ENCODE data around the gene OR1J4. TPM values are rescaled to one million over a fixed set of nuclear protein-coding genes. Genes with fewer than 3 reads are reported as not detected.

Gene OR1J4, protein sequence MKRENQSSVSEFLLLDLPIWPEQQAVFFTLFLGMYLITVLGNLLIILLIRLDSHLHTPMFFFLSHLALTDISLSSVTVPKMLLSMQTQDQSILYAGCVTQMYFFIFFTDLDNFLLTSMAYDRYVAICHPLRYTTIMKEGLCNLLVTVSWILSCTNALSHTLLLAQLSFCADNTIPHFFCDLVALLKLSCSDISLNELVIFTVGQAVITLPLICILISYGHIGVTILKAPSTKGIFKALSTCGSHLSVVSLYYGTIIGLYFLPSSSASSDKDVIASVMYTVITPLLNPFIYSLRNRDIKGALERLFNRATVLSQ
- polyA plus RNA-seq (2012; ENCODE audit: missing spikeins) = not detected

DNA sequence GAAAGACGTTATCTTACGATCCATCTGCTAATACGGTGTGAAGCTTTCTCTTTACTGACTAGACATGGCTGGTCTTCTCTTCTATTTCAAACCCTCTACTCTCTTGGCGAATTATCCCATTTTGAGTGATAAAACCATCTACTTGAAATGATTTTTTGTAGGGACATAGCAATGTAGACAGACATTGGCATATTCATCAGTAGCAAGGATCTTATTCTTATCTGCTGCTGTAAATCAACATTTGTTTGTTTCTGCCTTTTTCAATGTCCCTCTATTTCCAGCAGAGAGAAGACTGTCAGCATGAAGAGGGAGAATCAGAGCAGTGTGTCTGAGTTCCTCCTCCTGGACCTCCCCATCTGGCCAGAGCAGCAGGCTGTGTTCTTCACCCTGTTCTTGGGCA is at the start of gene OR1J4:
Gene OR1J4 (plus strand): TSS at position 301 of the 400 bp plus-strand sequence. CDS start 0 bp downstream, at position 301.
- DNase-seq (ENCODE audit: insufficient read length) (no peak), FAIRE-seq (no peak)
- TF ChIP-seq POLR2AphosphoS5 (IDR thresholded peaks at IDR 0.05; ENCODE audit: low read depth, low read length) = no peak

DNA sequence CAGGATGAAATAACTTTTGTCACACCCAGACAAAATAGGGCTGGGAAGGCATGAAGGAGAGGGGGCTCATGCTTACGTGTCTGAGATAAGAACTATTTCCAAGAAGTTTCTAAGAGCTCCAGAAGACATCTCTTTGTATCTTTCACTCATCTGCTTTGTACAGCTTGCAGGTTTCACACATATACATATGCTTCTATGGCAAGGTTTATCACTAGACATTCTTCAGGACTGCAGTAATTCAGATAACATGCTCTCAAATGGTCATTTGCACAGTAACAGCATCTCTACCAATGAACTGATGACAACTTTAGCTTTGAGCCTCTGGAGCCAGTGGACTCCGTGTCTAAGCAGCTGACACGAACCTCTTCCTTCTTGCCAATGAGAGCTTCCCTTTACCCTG is 44.4 kb upstream of the OR1J4 start:
- FAIRE-seq (no peak), DNase-seq (ENCODE audit: insufficient read length) (no peak)
- TF ChIP-seq TAF1 (IDR thresholded peaks at IDR 0.05; ENCODE audit: borderline replicate concordance, low read depth, low read length) = no peak
- no peak for TF ChIP-seq POLR2AphosphoS5 (IDR thresholded peaks at IDR 0.05; ENCODE audit: low read depth, low read length)
- TF ChIP-seq POLR2A (IDR thresholded peaks at IDR 0.05; ENCODE audit: low read depth, low read length) = no peak

DNA sequence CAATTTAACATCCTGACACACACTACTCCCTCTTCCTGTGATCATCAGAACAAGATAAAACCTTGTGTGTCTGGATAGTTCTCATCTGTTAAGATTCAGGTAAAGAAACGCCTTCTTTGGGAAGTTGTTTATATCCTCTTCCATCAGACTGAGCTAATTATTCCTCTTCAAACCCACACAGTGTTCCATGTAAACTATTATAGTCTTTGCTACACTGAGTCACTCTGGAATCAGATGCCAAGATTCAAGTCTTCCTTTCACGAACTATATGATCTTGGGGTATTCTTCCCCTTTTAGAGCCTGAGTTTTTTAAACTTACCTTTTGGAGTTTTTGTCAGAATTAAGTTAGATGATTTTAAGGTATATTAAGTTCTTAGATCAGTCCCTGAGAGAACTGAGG is 43.2 kb upstream of the OR1J4 start:
- FAIRE-seq (no peak), DNase-seq (ENCODE audit: insufficient read length) (no peak)
- TF ChIP-seq POLR2A (IDR thresholded peaks at IDR 0.05; ENCODE audit: low read depth, low read length) (no peak), TAF1 (IDR thresholded peaks at IDR 0.05; ENCODE audit: borderline replicate concordance, low read depth, low read length) (no peak), POLR2AphosphoS5 (IDR thresholded peaks at IDR 0.05; ENCODE audit: low read depth, low read length) (no peak)

DNA sequence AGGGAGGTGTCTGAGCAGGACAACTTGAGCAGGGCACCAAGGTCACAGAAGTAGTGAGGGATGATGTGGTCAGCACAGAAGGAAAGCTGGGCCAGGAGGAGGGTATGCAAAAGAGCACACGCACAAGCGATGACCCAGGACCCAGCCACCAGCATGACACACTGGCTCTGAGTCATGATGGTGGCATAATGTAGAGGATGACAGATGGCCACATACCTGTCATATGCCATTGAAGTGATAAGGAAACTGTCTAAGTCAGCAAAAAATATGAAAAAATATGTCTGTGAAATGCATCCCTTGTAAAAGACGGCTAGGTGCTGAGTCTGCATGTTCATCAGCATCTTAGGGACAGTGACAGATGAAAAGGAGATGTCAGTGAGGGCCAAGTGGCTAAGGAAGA is 41.6 kb upstream of the OR1J4 start:
- FAIRE-seq = no peak
- TF ChIP-seq POLR2A (IDR thresholded peaks at IDR 0.05; ENCODE audit: low read depth, low read length) = no peak
- TF ChIP-seq POLR2AphosphoS5 (IDR thresholded peaks at IDR 0.05; ENCODE audit: low read depth, low read length) = no peak
- no peak for TF ChIP-seq TAF1 (IDR thresholded peaks at IDR 0.05; ENCODE audit: borderline replicate concordance, low read depth, low read length)

DNA sequence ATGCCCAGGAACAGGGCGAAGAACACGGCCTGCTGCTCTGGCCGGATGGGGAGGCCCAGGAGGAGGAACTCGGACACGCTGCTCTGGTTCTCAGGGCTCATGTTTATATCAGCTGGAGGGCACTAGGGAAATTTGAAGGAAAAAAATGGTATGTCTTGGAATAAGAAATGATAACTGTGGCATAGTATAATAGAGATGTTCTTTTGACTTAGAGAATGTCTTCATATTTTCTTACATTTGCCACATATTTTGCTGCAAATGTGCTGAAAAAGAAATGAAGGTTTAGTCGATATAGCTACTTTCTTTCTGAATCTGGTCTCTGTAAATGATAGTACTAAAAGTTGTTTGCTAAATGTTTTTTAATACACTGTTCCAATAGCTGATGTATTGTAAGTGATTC is 41.1 kb upstream of the OR1J4 start, which contains the start of gene OR1J1:
Gene OR1J1 (minus strand): TSS at position 101 of the 400 bp plus-strand sequence. CDS start 0 bp downstream, at position 101.
- DNase-seq (ENCODE audit: insufficient read length) (no peak), FAIRE-seq (no peak)
- TF ChIP-seq TAF1 (IDR thresholded peaks at IDR 0.05; ENCODE audit: borderline replicate concordance, low read depth, low read length) (no peak), POLR2AphosphoS5 (IDR thresholded peaks at IDR 0.05; ENCODE audit: low read depth, low read length) (no peak), POLR2A (IDR thresholded peaks at IDR 0.05; ENCODE audit: low read depth, low read length) (no peak)

More for the DNA sequence above, 41.6 kb upstream of the OR1J4 start:
- no peak for DNase-seq (ENCODE audit: insufficient read length)

DNA sequence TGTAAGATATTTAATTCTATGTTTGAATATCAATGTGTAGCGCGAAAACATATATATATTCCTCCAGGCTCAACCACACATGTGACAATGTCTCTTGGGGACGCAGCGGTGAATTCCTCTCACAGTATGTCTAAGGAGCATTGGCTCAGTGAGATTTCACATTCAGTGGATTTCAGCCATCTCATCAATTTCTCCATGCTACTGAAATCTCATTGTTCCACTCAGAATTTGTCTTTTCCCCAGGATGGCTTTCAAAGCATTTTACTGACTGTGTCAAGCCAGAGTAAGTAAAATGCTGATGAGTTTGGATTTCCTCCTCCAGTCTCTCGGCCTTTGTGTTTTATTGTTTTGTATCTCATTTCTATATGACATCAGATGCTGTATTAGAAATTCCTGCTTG is 39.9 kb upstream of the OR1J4 start:
- TF ChIP-seq POLR2A (IDR thresholded peaks at IDR 0.05; ENCODE audit: low read depth, low read length) (no peak), POLR2AphosphoS5 (IDR thresholded peaks at IDR 0.05; ENCODE audit: low read depth, low read length) (no peak), TAF1 (IDR thresholded peaks at IDR 0.05; ENCODE audit: borderline replicate concordance, low read depth, low read length) (no peak)
- DNase-seq (ENCODE audit: insufficient read length) (no peak), FAIRE-seq (no peak)

DNA sequence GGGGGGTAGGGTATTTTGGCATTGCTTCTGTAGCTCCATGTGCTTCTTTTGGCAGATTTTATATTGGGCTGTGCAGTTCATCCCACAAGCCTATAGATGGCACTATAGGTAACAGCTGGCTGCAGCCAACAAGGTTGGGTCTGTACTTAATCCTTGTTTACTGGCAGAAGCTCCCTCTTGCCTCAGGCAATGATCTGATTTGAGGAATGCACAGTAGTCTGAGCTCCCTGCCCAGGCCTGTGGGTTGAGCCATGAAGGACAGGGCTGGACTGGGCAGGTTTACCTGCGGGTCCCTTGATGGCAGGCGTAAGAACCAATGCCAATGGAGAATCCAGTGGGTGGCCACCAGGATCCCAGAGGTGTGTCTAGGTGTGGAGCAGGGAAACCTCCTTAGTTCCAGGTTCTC is 20.1 kb upstream of the OR1J4 start:
- TF ChIP-seq POLR2A (IDR thresholded peaks at IDR 0.05; ENCODE audit: low read depth, low read length) = no peak
- TF ChIP-seq TAF1 (IDR thresholded peaks at IDR 0.05; ENCODE audit: borderline replicate concordance, low read depth, low read length) = no peak
- TF ChIP-seq POLR2AphosphoS5 (IDR thresholded peaks at IDR 0.05; ENCODE audit: low read depth, low read length) = no peak
- FAIRE-seq = peak; percentile 65
- DNase-seq (ENCODE audit: insufficient read length) = no peak

DNA sequence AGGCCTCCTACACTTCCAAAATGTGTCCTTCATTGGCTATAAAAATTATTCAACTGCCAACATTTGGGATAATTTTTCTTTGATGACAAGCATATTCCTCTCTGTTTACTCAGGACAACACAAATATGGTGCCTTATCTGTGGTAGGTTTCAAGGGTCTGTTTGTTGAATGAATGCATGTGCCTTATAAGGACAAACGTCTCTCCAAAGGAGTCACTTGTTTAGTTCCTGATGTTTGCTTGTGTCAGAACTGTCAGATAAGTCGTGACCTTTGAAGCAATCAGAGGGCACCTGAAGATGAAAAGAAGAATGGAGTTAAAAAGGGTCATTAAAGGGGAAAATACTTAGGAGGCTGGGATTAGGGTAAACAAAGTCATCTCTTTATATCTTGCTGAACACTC is 12.0 kb upstream of the OR1J4 start:
- FAIRE-seq (no peak), DNase-seq (ENCODE audit: insufficient read length) (no peak)
- TF ChIP-seq POLR2A (IDR thresholded peaks at IDR 0.05; ENCODE audit: low read depth, low read length) = no peak
- TF ChIP-seq POLR2AphosphoS5 (IDR thresholded peaks at IDR 0.05; ENCODE audit: low read depth, low read length) = no peak
- TF ChIP-seq TAF1 (IDR thresholded peaks at IDR 0.05; ENCODE audit: borderline replicate concordance, low read depth, low read length) = no peak

DNA sequence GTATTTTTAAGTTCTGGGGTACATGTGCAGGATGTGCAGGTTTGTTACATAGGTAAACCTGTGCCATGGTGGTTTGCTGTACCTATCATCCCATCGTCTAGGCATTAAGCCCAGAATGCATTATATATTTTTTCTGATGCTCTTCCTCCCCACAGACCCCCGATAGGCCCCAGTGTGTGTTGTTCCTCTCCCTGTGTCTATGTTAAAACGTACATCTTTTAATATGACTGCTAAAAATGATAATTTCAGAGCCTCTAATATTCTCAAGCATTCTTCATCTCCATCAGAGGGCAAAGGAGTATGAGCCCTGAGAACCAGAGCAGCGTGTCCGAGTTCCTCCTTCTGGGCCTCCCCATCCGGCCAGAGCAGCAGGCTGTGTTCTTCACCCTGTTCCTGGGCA is 8.4 kb upstream of the OR1J4 start, which contains the start of gene OR1J2:
Gene OR1J2 (plus strand): TSS at position 301 of the 400 bp plus-strand sequence. CDS start 0 bp downstream, at position 301.
- FAIRE-seq (no peak), DNase-seq (ENCODE audit: insufficient read length) (no peak)
- TF ChIP-seq POLR2AphosphoS5 (IDR thresholded peaks at IDR 0.05; ENCODE audit: low read depth, low read length) (no peak), TAF1 (IDR thresholded peaks at IDR 0.05; ENCODE audit: borderline replicate concordance, low read depth, low read length) (no peak), POLR2A (IDR thresholded peaks at IDR 0.05; ENCODE audit: low read depth, low read length) (no peak)

DNA sequence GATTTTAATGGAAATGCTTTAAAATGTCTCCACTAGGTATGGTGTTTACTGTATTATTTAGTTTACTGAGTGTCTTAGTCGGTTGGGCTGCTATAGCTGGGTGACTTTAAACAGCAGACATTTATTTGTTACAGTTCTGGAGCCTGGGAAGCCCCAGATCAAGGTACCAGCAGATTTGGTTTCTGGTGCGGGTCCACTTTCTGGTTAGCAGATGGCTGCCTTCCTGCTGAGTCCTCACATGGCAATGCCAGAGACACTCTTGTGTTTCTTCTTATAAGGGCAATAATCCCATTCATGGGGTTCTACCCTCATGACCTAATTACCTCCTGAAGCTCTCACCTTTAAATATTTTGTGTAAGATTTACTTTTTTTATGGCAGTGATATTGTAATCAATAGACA is 715 bp upstream of the OR1J4 start:
- DNase-seq (ENCODE audit: insufficient read length) (no peak), FAIRE-seq (no peak)
- TF ChIP-seq POLR2AphosphoS5 (IDR thresholded peaks at IDR 0.05; ENCODE audit: low read depth, low read length) (no peak), TAF1 (IDR thresholded peaks at IDR 0.05; ENCODE audit: borderline replicate concordance, low read depth, low read length) (no peak), POLR2A (IDR thresholded peaks at IDR 0.05; ENCODE audit: low read depth, low read length) (no peak)

DNA sequence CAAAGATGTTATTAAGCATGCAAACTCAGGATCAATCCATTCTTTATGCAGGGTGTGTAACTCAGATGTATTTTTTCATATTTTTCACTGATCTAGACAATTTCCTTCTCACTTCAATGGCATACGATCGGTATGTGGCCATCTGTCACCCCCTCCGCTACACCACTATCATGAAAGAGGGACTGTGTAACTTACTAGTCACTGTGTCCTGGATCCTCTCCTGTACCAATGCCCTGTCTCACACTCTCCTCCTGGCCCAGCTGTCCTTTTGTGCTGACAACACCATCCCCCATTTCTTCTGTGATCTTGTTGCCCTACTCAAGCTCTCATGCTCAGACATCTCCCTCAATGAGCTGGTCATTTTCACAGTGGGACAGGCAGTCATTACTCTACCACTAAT is 435 bp downstream of the OR1J4 start:
- no peak for FAIRE-seq
- no peak for TF ChIP-seq POLR2A (IDR thresholded peaks at IDR 0.05; ENCODE audit: low read depth, low read length)
- no peak for TF ChIP-seq POLR2AphosphoS5 (IDR thresholded peaks at IDR 0.05; ENCODE audit: low read depth, low read length)
- no peak for TF ChIP-seq TAF1 (IDR thresholded peaks at IDR 0.05; ENCODE audit: borderline replicate concordance, low read depth, low read length)
- DNase-seq (ENCODE audit: insufficient read length) = no peak

DNA sequence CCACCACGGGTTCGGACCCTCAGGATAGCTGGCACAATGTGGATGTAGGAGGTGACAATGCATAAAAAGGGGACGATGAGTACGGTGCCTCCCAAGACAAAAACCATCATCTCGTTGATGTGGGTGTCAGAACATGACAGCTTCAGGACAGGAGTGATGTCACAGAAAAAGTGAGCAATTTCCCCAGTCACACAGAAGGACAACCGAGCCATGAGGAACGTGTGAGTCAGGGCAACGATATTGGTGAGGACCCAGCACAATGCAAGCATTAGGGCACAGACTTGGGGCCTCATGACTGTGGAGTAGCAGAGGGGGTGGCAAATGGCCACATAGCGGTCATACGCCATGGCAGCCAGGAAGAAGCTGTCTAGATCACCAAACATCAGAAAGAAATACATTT is 7.7 kb downstream of the OR1J4 start:
- TF ChIP-seq POLR2AphosphoS5 (IDR thresholded peaks at IDR 0.05; ENCODE audit: low read depth, low read length) = no peak
- no peak for TF ChIP-seq POLR2A (IDR thresholded peaks at IDR 0.05; ENCODE audit: low read depth, low read length)
- no peak for TF ChIP-seq TAF1 (IDR thresholded peaks at IDR 0.05; ENCODE audit: borderline replicate concordance, low read depth, low read length)
- FAIRE-seq (no peak), DNase-seq (ENCODE audit: insufficient read length) (no peak)
